Measurements from ENCODE around the gene SLC28A3. TPM values are rescaled to one million over a fixed set of nuclear protein-coding genes. Genes with fewer than 3 reads are reported as not detected.

SLC28A3 gene
- total and polyA plus RNA-seq, 5 donors: 0.11 to 0.26 (median 0.19) TPM; not detected in 1

DNA sequence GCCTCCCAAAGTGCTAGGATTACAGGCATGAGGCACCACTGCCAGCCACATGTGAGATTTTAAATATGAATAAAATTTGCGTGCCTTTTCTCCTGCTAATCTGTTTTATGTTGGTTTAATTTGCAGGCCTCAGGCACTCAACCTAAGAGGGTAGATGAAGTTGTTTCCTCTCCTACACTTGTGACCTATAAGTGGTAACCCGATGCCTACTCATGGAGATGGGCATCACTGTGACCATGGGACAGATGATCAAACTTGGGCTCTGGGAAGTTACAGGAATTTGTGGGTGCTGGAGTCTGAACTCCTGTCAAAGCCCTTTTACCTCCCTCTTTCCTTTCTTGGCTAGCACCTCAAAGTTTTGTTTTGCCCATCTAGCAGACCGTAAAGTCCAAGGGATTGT is 1.1 kb downstream of the SLC28A3 start:
- Histone ChIP-seq H3K27ac (ENCODE audit: low read length) (peak overlapping the region; percentile 82), H3K9me3 (ENCODE audit: control insufficient read depth, low read length) (no peaks in the 10 kb centered on the region), H3K4me1 (ENCODE audit: control insufficient read depth, insufficient read depth, low read length) (peaks cover 1% of the 10 kb centered on the region), H3K4me3 (ENCODE audit: low read length) (no peak overlapping the region), H3K27me3 (ENCODE audit: control insufficient read depth, insufficient read depth) (no peaks in the 10 kb centered on the region)
- ATAC-seq (no peak), DNase-seq (no peak)
- 62% methylated on average over 3 of the region's 3 CpGs for WGBS
- intact Hi-C loops (cut with DNase I): no loop called here

DNA sequence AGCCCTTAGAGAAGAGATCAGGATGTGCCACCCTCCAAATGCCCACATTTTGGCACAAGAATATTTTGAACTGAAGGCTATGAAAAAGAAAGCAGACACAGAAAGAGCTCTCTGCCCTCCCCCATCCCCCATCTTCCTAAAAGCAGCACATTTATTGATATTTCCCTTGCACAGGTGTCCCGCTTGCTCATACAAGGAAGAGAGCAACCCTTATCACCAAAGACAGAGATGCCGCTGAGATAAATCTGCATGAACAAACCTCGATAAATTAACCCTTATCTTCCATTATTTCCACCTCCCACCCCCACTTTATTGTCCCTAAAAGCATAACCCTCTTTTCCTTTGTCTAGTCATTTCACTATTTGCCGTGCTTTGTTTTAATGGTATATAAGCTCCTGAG is 1.8 kb downstream of the SLC28A3 start:
- no peak overlapping the region for H3K27ac ChIP-seq (ENCODE audit: low read length)
- no peak overlapping the region for H3K4me3 ChIP-seq (ENCODE audit: low read length)
- DNase-seq (no peak), ATAC-seq (no peak)
- peaks cover 1% of the 10 kb centered on the region for H3K4me1 ChIP-seq (ENCODE audit: control insufficient read depth, insufficient read depth, low read length)
- no peaks in the 10 kb centered on the region for H3K9me3 ChIP-seq (ENCODE audit: control insufficient read depth, low read length)
- intact Hi-C loops (cut with DNase I): no loop called here
- H3K27me3 ChIP-seq (ENCODE audit: control insufficient read depth, insufficient read depth): no peaks in the 10 kb centered on the region
- WGBS: 81% methylated on average over 4 of the region's 4 CpGs

DNA sequence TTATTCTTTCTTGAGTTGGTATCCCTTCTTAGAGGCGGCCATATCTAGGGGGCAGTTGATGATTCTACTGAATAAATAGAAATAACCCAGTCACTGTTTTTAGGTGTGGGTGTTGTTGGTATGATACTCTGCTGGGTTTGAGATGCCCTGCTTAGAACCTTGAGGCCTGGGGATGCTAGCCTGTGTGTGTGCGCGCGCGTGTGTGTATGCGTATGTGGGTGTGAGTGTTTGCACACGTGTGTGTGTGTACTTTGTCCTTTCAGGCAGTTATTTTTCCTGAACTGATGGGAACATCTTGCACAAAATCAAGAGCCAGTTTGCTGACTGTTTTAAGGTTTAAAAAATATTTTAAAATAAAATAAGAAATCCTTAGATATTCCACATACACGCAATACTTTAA is 3.3 kb downstream of the SLC28A3 start:
- no peaks in the 10 kb centered on the region for H3K9me3 ChIP-seq (ENCODE audit: control insufficient read depth, low read length)
- no peaks in the 10 kb centered on the region for H3K27me3 ChIP-seq (ENCODE audit: control insufficient read depth, insufficient read depth)
- 93% methylated on average over 8 of the region's 8 CpGs for WGBS
- no peaks in the 10 kb centered on the region for H3K4me1 ChIP-seq (ENCODE audit: control insufficient read depth, insufficient read depth, low read length)
- no peak for ATAC-seq
- intact Hi-C loops (cut with DNase I): no loop called here
- no peak overlapping the region for H3K4me3 ChIP-seq (ENCODE audit: low read length)
- DNase-seq: no peak
- no peak overlapping the region for H3K27ac ChIP-seq (ENCODE audit: low read length)

DNA sequence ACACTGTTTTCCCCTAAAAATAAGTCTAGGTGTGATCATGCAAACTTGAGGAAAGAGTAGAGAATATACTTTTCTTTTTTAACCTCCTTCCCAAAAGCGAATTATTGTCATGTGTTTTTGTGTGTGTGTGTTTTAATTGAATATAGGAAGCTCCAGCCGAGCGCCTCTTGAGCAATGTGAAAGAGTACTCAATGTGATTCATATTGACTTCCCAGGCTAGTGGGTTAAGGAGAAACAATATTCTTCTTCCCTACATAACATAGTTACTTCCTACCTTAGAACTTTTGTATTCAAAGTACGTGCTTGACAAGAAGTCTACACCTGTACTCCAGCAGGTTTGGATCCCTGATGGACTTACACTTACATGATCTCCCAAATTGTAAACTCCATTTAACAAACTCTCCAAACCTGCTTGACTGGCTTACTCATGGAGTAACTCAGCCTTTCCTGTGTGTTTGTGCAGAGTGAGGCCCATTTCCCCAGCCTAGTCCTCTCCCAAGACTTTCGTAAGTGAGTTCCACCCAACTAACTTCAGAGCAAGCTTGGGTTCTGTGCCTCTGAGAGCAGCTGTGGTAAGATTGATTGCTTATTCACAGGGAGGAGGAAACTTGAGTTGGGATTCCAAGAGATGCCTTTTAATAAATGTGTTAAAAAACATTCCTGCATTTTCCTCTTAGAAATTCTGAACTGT is 9.3 kb downstream of the SLC28A3 start:
- WGBS: 82% methylated on average over 5 of the region's 5 CpGs

DNA sequence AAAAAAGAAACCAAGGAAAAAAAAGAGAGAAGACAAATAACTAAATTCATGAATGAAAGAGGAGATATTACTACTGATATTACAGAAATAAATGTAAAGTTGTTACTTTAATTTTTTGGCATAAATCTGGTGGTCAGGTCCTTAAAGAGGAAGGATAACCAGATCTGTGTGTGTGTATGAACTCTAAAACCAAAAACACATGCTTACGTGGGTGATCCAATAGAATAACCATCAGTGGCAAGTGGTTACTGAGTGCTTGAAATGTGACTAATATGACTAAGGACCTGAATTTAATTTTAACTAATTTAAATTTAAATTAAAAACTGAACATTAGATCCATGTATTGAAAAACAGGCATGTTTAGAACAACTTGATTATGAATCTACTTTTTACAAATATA is 10.3 kb downstream of the SLC28A3 start:
- Histone ChIP-seq H3K4me3 (ENCODE audit: low read length) (no peak overlapping the region), H3K9me3 (ENCODE audit: control insufficient read depth, low read length) (no peaks in the 10 kb centered on the region), H3K4me1 (ENCODE audit: control insufficient read depth, insufficient read depth, low read length) (peaks cover 2% of the 10 kb centered on the region), H3K27ac (ENCODE audit: low read length) (no peak overlapping the region), H3K27me3 (ENCODE audit: control insufficient read depth, insufficient read depth) (no peaks in the 10 kb centered on the region)
- ATAC-seq: no peak
- WGBS: 93% methylated on average over 1 of the region's 1 CpG
- no peak for DNase-seq
- intact Hi-C loops (cut with DNase I): no loop called here

More for the DNA sequence above, 9.3 kb downstream of the SLC28A3 start:
- no peaks in the 10 kb centered on the region for H3K9me3 ChIP-seq (ENCODE audit: control insufficient read depth, low read length)
- H3K27me3 ChIP-seq (ENCODE audit: control insufficient read depth, insufficient read depth): no peaks in the 10 kb centered on the region
- intact Hi-C loops (cut with DNase I): no loop called here
- peak in 1 of 2 donors; percentile 52 for ATAC-seq
- H3K4me1 ChIP-seq (ENCODE audit: control insufficient read depth, insufficient read depth, low read length): peaks cover 2% of the 10 kb centered on the region
- no peak overlapping the region for H3K4me3 ChIP-seq (ENCODE audit: low read length)
- no peak overlapping the region for H3K27ac ChIP-seq (ENCODE audit: low read length)
- no peak for DNase-seq

DNA sequence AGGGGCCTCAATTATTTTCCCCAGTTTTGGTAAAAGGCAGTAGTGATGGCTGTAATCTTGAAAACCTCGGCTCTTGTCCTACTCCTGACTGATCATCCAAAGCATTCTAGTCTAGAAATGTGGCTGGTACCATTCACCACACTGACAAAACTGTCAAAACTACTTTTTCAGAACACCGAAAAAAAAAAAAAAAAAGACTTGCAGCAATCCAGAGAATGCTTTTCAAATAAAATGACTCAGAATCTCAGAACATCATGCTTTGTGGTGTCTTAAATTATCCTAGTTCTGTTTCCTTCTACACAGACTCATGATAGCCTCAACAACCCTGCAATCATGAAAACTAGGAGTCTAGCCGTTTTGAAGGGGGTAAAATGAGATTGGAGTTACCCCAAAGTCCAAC is 13.4 kb downstream of the SLC28A3 start:
- Histone ChIP-seq H3K27ac (ENCODE audit: low read length) (no peak overlapping the region), H3K4me1 (ENCODE audit: control insufficient read depth, insufficient read depth, low read length) (peaks cover 2% of the 10 kb centered on the region), H3K9me3 (ENCODE audit: control insufficient read depth, low read length) (no peaks in the 10 kb centered on the region), H3K27me3 (ENCODE audit: control insufficient read depth, insufficient read depth) (no peaks in the 10 kb centered on the region), H3K4me3 (ENCODE audit: low read length) (no peak overlapping the region)
- ATAC-seq (no peak), DNase-seq (no peak)
- 85% methylated on average over 3 of the region's 3 CpGs for WGBS
- intact Hi-C loops (cut with DNase I): no loop called here

DNA sequence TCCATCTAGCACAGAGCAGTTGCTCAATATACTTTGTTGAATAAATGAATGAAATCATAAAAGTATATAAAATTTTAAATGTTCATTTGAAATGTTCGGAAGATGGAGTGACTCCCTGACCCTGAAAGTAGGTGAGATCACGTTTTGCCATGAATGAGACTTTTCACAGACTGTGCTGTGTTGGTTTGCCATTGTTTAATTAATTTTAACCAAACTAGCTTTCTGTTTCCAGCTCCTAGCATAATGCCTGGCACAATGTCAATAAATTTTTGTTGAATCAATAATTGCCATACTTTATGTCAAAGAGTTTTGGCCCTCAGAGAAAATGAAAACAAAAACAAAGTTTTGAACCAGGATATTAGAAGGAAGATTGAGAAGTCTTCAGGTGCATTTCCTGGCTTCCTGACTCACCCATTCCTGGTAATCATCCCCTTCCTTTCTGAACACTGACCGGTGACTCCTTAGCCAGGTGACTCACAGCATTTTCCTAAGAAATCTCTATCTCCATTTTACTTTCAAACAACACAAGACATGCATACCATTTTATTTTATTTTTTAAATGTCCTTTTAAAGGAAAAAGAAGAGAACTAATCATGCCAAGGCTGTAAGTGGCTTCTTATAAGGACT is 15.1 kb downstream of the SLC28A3 start:
- DNase-seq: no peak
- WGBS: 77% methylated on average over 3 of the region's 3 CpGs
- H3K4me1 ChIP-seq (ENCODE audit: control insufficient read depth, insufficient read depth, low read length): no peaks in the 10 kb centered on the region
- no peaks in the 10 kb centered on the region for H3K9me3 ChIP-seq (ENCODE audit: control insufficient read depth, low read length)
- intact Hi-C loops (cut with DNase I): no loop called here
- H3K4me3 ChIP-seq (ENCODE audit: low read length): no peak overlapping the region
- H3K27ac ChIP-seq (ENCODE audit: low read length): no peak overlapping the region
- no peaks in the 10 kb centered on the region for H3K27me3 ChIP-seq (ENCODE audit: control insufficient read depth, insufficient read depth)
- ATAC-seq: no peak

DNA sequence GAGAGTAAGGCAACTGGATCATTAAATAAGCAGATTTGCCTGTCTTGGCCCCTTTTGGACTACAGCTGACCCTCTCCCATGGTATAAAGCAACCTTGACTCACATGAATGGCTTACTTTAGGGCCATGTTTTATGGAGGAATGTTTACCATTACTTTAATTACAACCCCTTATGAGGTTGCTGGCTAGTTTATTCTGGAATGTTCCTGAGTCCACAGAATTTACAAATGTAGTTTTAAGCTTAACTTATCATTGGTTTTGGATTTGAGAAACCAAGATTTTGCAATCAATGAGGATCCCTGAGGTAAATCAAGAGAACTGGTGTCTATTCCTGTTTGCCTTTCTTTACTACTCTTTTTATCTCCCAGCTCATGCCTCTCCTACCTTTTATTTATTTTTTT is 15.7 kb downstream of the SLC28A3 start:
- Histone ChIP-seq H3K4me1 (ENCODE audit: control insufficient read depth, insufficient read depth, low read length) (no peaks in the 10 kb centered on the region), H3K4me3 (ENCODE audit: low read length) (no peak overlapping the region), H3K9me3 (ENCODE audit: control insufficient read depth, low read length) (no peaks in the 10 kb centered on the region), H3K27ac (ENCODE audit: low read length) (no peak overlapping the region), H3K27me3 (ENCODE audit: control insufficient read depth, insufficient read depth) (no peaks in the 10 kb centered on the region)
- DNase-seq: no peak
- ATAC-seq: no peak
- intact Hi-C loops (cut with DNase I): no loop called here

DNA sequence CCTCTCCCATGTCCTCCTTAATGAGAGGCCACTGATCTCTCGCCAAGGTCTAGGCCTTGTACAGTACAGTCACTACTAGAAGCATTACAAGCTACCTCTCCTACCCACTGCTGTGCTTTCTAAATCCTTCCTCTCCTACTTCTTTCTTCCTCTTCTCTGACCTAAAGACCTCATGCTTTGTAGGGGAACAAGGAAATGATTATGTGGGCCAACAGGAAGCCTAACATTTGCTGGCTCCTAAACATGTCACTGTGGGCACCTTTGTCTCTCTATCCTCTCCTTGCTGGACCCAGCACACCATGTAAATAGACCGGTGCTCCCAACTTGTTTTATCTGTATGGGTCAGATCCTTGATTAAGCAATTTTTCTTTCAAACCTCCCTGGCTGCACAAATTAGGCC is 16.7 kb downstream of the SLC28A3 start:
- intact Hi-C loops (cut with DNase I): no loop called here
- H3K9me3 ChIP-seq (ENCODE audit: control insufficient read depth, low read length): no peaks in the 10 kb centered on the region
- no peaks in the 10 kb centered on the region for H3K27me3 ChIP-seq (ENCODE audit: control insufficient read depth, insufficient read depth)
- DNase-seq (no peak), ATAC-seq (peak in 1 of 2 donors; percentile 50)
- H3K4me3 ChIP-seq (ENCODE audit: low read length): no peak overlapping the region
- H3K4me1 ChIP-seq (ENCODE audit: control insufficient read depth, insufficient read depth, low read length): no peaks in the 10 kb centered on the region
- WGBS: 58% methylated on average over 2 of the region's 2 CpGs
- H3K27ac ChIP-seq (ENCODE audit: low read length): no peak overlapping the region

DNA sequence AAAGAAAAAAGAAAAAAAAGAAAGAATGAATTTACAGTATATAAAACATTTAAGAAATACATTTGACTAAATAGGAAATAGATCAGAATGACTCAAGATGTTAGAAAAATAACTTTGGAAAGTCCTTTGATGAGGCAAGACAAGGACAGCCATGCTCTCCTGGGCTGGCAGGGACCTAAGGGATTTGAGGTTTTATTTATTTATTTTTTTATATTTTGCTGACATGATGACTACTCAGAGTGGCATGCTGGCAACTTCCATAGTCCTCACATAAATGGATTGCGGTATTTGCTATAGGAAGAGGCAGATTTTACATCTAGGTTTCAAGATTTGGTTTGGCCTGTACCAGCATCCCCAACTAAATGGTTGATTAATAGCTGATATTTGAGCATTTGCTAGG is 17.7 kb downstream of the SLC28A3 start:
- ATAC-seq (no peak), DNase-seq (no peak)
- 99% methylated on average over 1 of the region's 1 CpG for WGBS
- Histone ChIP-seq H3K27ac (ENCODE audit: low read length) (no peak overlapping the region), H3K27me3 (ENCODE audit: control insufficient read depth, insufficient read depth) (no peaks in the 10 kb centered on the region), H3K4me1 (ENCODE audit: control insufficient read depth, insufficient read depth, low read length) (no peaks in the 10 kb centered on the region), H3K9me3 (ENCODE audit: control insufficient read depth, low read length) (no peaks in the 10 kb centered on the region), H3K4me3 (ENCODE audit: low read length) (no peak overlapping the region)
- intact Hi-C loops (cut with DNase I): no loop called here

DNA sequence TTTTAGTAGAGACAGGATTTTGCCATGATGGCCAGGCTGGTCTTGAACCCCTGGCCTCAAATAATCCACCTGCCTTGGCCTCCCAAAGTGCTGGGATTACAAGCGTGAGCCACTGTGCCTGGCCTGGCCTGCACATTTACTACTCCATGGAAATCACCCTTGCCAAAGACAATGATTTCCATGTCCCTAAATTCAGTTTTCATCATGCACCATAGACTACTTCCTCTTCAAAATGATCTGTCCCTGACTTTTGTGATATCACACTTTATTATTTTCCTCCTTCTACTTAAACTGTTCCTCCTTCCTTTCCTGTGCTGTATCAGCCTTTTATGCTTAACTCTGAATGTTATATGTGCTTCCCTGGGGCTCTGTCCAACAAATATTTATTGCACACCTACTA is 20.3 kb downstream of the SLC28A3 start:
- Histone ChIP-seq H3K27ac (ENCODE audit: low read length) (no peak overlapping the region), H3K4me1 (ENCODE audit: control insufficient read depth, insufficient read depth, low read length) (no peaks in the 10 kb centered on the region), H3K27me3 (ENCODE audit: control insufficient read depth, insufficient read depth) (no peaks in the 10 kb centered on the region), H3K4me3 (ENCODE audit: low read length) (no peak overlapping the region), H3K9me3 (ENCODE audit: control insufficient read depth, low read length) (no peaks in the 10 kb centered on the region)
- WGBS: 86% methylated on average over 1 of the region's 1 CpG
- DNase-seq (peak in 1 of 3 donors; percentile 17), ATAC-seq (no peak)
- intact Hi-C loops (cut with DNase I): no loop called here

Measured in right cardiac atrium (tissue), 5 donors.